Inflammatory macrophage (primary cell): ENCODE measurements around the gene CAMTA2.

ENCODE experiments used
- DNase-seq, 2 donors: peaks; one replicate each; pipeline ENCODE4 v3.0.0-alpha.2; 2020 to 2022
- total RNA-seq, 18 experiments: gene quantifications; one replicate each; lab custom pipeline; 2026; ENCODE audit warnings: mixed read lengths in 6 of 18, inconsistent platforms in 2 of 18; lab: John Stamatoyannopoulos, UW

CAMTA2 gene
- total RNA-seq = 6.1 to 56.9 (median 18.5) reads per million in 18 experiments

DNA sequence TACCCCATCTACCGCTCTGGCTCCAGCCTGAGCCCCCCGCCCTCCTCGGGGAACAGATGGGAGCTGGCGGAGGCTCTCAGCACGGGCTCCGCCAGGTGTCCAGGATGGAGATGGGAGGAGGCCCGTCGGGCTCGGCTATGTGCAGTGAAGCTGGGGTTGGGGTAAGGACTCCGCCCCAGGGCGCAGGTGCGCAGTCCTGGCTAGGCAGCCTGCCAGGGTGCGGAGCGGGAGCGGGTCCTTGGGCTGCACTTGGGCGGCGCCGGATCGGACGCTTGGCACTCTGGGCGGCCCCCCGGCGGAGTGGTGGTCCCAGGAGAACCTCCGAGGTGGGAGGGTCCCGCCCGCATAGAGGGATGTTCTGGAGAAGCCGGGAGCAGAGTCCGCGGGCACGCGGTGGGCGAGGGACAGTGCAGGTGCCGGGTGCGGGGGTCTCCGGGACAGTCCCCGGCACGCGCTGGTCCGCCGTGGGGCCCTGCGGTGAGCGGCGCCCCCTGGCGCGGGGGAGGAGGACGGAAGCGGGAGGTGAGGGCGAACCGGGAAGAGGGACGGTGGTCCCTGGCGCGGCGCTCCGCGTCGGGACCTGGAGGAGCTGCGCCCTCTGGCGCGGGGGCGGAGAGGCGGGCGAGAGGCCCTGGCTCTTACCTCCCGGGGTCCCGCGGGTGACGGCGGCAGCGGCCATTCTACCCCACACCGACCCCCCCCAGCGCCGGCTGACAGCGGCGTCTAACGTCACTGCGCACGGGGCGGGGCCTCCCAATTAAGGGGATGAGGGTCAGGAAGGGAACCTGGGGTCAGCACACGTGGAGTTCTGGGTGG, at the start of gene CAMTA2:
TSS of gene CAMTA2 (minus strand) at position 725 of the 816 bp plus-strand sequence. CDS start 1,453 bp downstream, outside the sequence.
- DNase-seq = peak; percentile 79 to 81

GRCh38 chr17:5035315-5035714, 47.8 kb upstream of the CAMTA2 start, which contains the start of gene SLC52A1:
Gene SLC52A1, minus strand, starts transcription at chr17:5035426. Its CDS starts 820 bp downstream, at chr17:5034606.
- DNase-seq = no peak

- DNase-seq = no peak
Observed at GRCh38 chr17:5034651-5035050, 47.2 kb upstream of the CAMTA2 start.

DNA sequence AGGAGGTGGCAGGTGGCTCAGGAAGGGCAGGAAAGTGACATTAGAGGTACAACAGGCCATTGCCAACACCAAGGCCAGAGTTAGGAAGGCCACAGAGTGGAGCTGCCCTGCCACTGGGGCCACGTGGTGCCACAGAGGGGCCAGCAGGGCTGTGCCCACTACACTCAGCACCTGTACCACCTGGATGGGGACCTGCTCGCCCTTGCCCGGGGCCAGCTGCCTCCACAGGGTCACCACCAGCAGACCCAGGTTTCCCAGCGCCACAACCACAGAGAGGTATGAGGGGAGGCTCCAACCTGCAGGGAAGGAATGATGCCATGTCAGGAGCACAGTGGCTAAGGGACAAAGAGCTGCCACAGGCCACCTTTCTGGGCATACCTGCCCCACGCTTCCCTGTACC, 46.6 kb upstream of the CAMTA2 start:
- DNase-seq = no peak

DNA sequence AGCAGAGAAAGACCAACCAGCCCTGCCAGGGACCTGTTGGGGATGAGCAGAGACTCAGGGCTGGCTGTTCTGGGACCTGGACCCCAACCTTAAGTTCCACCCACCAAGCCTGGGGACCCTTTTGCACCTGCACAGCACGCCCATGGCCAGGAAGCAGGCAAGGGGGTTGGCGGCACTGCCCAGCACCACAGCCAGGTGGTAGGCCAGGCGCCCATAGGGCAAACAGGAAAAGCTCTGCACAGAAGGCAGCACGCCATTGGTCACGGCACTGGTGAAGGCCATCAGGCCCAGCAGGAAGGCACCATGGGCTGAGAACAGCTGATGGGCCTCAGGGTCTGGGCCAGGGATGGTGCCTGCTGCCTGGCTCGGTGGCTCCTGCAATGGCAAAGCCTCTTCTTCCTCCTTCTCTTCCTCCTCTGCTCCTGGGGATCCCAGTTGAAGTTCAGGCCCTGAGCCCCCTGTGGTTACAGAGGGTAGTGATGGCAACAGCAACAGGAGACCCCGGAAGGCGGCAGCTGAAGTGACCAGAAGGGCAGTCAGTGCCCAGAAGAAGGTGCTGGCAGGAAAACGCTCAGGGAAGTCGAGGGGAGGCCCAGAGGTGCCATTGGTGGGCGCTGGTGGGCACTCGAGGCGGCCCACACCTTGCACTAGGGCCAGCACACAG, 46.0 kb upstream of the CAMTA2 start:
- no peak for DNase-seq

GRCh38 chr17:5032865-5033264, 45.4 kb upstream of the CAMTA2 start:
- no peak for DNase-seq

GRCh38 chr17:5031365-5032082, 44.0 kb upstream of the CAMTA2 start:
- peak; percentile 96 to 98 for DNase-seq

GRCh38 chr17:5030168-5030567, 42.7 kb upstream of the CAMTA2 start:
- peak in 1 of 2 donors; percentile 2 for DNase-seq

DNA sequence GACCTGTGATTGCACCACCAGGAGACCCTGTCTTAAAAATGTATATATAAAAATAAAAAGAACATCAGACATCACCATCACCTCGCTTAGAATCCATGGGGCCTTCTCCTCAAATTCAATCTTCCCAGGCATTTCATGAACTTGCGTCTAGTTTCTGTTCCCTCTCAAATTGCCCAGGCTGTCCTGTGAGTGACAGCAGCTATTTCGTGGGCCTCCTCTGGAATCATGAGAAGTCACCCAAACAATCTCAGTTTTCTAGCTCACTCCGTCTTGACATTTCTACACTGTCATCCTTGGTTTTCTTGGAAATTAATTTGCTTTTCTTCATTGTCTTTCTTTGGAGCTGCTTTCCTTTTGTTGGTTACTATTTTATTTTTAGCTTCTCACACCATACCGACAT, 40.4 kb upstream of the CAMTA2 start:
- peak in 1 of 2 donors; percentile 40 for DNase-seq

GRCh38 chr17:5027299-5027698, 39.8 kb upstream of the CAMTA2 start:
- no peak for DNase-seq

GRCh38 chr17:5024604-5025003, 37.1 kb upstream of the CAMTA2 start:
- DNase-seq = no peak

DNA sequence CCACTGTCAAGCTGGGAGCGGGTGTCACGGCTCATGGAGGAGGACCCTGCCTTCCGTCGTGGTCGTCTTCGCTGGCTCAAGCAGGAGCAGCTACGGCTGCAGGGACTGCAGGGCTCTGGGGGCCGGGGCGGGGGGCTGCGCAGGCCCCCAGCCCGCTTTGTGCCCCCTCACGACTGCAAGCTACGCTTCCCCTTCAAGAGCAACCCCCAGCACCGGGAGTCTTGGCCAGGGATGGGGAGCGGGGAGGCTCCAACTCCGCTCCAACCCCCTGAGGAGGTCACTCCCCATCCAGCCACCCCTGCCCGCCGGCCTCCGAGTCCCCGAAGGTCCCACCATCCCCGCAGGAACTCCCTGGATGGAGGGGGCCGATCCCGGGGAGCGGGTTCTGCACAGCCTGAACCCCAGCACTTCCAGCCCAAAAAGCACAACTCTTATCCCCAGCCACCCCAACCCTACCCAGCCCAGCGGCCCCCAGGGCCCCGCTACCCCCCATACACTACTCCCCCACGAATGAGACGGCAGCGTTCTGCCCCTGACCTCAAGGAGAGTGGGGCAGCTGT, 36.2 kb upstream of the CAMTA2 start:
- no peak for DNase-seq

DNA sequence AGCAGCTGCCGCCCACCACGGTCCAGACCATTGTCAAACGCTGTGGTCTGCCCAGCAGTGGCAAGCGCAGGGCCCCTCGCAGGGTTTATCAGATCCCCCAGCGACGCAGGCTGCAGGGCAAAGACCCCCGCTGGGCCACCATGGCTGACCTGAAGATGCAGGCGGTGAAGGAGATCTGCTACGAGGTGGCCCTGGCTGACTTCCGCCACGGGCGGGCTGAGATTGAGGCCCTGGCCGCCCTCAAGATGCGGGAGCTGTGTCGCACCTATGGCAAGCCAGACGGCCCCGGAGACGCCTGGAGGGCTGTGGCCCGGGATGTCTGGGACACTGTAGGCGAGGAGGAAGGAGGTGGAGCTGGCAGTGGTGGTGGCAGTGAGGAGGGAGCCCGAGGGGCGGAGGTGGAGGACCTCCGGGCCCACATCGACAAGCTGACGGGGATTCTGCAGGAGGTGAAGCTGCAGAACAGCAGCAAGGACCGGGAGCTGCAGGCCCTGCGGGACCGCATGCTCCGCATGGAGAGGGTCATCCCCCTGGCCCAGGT, 34.8 kb upstream of the CAMTA2 start:
- DNase-seq = no peak

DNA sequence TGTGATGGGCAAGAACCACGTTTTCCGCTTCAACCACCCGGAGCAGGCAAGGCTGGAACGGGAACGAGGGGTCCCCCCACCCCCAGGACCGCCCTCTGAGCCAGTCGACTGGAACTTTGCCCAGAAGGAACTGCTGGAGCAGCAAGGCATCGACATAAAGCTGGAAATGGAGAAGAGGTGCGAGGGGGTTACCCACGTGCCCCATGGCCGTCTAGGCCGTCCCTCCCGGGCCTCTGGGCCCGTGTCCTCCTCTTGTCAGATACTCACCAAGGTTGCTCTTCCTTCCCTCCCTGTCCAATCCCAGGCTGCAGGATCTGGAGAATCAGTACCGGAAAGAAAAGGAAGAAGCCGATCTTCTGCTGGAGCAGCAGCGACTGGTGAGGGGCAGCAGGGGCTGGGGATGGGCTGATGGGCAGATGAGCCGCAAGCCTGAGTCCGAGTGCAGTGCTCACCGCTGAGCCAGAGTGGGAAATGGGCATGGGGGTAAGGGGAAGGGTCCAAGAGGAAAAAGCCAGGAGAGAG, 33.1 kb upstream of the CAMTA2 start:
- DNase-seq = no peak

GRCh38 chr17:5019475-5019956, 32.0 kb upstream of the CAMTA2 start:
- peak in 1 of 2 donors; percentile 27 for DNase-seq

- DNase-seq = no peak
Observed at GRCh38 chr17:5014357-5014756, 26.9 kb upstream of the CAMTA2 start.

DNA sequence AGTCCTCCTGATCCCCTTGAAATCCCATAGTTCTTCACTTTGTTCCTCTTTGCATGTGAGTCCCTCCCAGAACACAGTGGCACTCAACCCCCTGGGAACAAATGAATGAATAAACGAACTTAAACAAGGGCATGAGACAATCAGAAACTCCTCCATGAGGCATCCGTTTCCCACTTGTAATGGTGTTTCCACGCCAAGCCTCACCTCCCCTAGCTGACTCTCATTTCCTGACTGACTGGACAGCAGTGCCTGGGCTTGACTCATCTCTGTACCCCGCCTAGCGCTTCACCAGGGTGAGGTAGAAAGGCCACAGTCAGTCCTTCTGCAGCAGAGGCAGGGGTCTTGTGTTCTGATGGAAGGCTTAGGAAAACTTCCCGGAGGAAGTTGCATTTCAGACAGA, 24.5 kb upstream of the CAMTA2 start:
- DNase-seq = peak in 1 of 2 donors; percentile 36

DNA sequence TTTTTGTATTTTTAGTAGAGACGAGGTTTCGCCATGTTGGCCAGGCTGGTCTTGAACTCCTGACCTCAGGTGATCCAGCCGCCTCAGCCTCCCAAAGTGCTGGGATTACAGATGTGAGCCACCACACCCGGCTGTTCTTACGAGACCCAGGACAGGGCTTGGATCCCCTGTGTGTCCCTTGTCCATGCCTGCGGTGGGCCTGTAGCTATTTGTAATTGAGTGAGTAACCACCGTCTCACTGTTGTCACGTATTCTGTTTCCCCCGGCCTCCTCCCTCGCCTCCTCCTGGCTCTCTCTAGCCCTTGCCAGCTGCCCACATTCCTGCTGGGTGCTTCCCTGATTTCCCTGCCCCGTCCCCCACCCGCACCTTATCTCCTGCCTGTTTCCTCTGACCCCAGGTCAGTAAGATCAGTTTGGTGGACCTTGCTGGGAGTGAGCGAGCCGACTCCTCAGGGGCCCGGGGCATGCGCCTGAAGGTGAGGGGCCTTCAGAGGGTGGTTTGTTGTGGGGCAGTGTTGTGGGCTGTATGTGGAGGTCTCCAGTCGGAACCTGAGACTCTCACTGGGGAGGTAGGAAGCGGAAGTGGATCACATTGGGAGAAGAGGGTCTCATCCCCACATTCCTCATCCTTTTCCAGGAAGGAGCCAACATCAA, 15.9 kb upstream of the CAMTA2 start:
- DNase-seq = no peak

DNA sequence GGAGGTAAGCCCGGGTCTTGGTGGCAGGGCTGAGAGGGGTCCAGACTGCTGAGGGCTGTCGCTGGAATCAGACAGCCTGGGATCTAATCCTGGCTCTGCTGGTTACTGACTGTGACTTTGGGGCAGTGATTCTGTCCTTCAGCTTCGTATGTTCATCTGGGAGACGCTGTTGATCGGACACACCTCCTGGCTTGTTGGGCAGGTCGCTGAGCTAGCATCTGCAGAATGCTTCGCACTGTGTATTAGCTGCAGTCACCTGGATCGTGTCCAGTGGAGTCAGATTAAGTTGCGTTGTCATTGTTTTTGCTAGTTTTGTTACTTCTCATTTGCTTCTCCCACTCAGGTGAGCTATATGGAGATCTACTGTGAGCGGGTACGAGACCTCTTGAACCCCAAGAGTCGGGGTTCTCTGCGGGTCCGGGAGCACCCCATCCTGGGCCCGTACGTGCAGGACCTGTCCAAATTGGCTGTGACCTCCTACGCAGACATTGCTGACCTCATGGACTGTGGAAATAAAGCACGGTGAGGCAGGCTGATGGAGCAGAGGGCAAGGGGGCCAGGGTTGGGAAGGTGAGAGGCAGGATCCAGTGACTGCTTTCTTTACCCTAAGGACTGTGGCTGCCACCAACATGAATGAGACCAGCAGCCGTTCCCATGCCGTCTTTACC, 14.8 kb upstream of the CAMTA2 start:
- no peak for DNase-seq

- no peak for DNase-seq
Observed at GRCh38 chr17:5000237-5000639, 12.8 kb upstream of the CAMTA2 start.
